ENCODE measurements around the gene METRN. TPM values are rescaled to one million over a fixed set of nuclear protein-coding genes. Genes with fewer than 3 reads are reported as not detected.
"Not testable (repeated sequence)": the region's sequence is repeated elsewhere in the genome, so short reads cannot be mapped to it uniquely, and the experiment has no call there.

The METRN gene
- total RNA-seq, 1 donor from 2014 or later = 58.5 TPM

- no peak for TF ChIP-seq CTCF (IDR thresholded peaks at IDR 0.05)
- Mint-ChIP-seq H3K36me3 (ENCODE audit: low read depth) (peaks cover 11% of the 10 kb centered on the region), H3K4me3 (ENCODE audit: unreplicated experiment) (no peak overlapping the region), H3K4me1 (ENCODE audit: low read depth) (peaks cover 47% of the 10 kb centered on the region), H3K27ac (ENCODE audit: unreplicated experiment) (no peak overlapping the region), H3K27me3 (ENCODE audit: low read depth) (no peaks in the 10 kb centered on the region), H3K9me3 (ENCODE audit: low read depth) (no peaks in the 10 kb centered on the region)
- no peak for DNase-seq (ENCODE audit: low spot score)
These were observed 29.8 kb upstream of the METRN start for GRCh38 chr16:684961-685696.

- DNase-seq (ENCODE audit: low spot score) = no peak
- Mint-ChIP-seq H3K9me3 (ENCODE audit: low read depth) (no peaks in the 10 kb centered on the region), H3K27me3 (ENCODE audit: low read depth) (no peaks in the 10 kb centered on the region), H3K4me3 (ENCODE audit: unreplicated experiment) (peak overlapping the region; percentile 31), H3K4me1 (ENCODE audit: low read depth) (peaks cover 49% of the 10 kb centered on the region), H3K36me3 (ENCODE audit: low read depth) (peaks cover 11% of the 10 kb centered on the region), H3K27ac (ENCODE audit: unreplicated experiment) (no peak overlapping the region)
- peak; percentile 70 for TF ChIP-seq CTCF (IDR thresholded peaks at IDR 0.05)
These were observed 29.0 kb upstream of the METRN start for GRCh38 chr16:685967-686366.

GRCh38 chr16:686459-687260 is 28.3 kb upstream of the METRN start:
- Mint-ChIP-seq H3K27ac (ENCODE audit: unreplicated experiment) (no peak overlapping the region), H3K36me3 (ENCODE audit: low read depth) (peaks cover 8% of the 10 kb centered on the region), H3K9me3 (ENCODE audit: low read depth) (no peaks in the 10 kb centered on the region), H3K4me1 (ENCODE audit: low read depth) (peaks cover 43% of the 10 kb centered on the region), H3K27me3 (ENCODE audit: low read depth) (no peaks in the 10 kb centered on the region), H3K4me3 (ENCODE audit: unreplicated experiment) (no peak overlapping the region)
- DNase-seq (ENCODE audit: low spot score) = no peak
- no peak for TF ChIP-seq CTCF (IDR thresholded peaks at IDR 0.05)

GRCh38 chr16:687499-687898 is 27.4 kb upstream of the METRN start:
- DNase-seq (ENCODE audit: low spot score) = no peak
- TF ChIP-seq CTCF (IDR thresholded peaks at IDR 0.05) = no peak
- H3K27me3 Mint-ChIP-seq (ENCODE audit: low read depth) = peaks cover 5% of the 10 kb centered on the region
- peaks cover 35% of the 10 kb centered on the region for H3K4me1 Mint-ChIP-seq (ENCODE audit: low read depth)
- no peak overlapping the region for H3K27ac Mint-ChIP-seq (ENCODE audit: unreplicated experiment)
- H3K36me3 Mint-ChIP-seq (ENCODE audit: low read depth) = peaks cover 4% of the 10 kb centered on the region
- H3K4me3 Mint-ChIP-seq (ENCODE audit: unreplicated experiment) = no peak overlapping the region
- no peaks in the 10 kb centered on the region for H3K9me3 Mint-ChIP-seq (ENCODE audit: low read depth)

GRCh38 chr16:689175-689897 is 25.6 kb upstream of the METRN start:
- H3K9me3 Mint-ChIP-seq (ENCODE audit: low read depth) = no peaks in the 10 kb centered on the region
- H3K27me3 Mint-ChIP-seq (ENCODE audit: low read depth) = peaks cover 13% of the 10 kb centered on the region
- no peak for TF ChIP-seq CTCF (IDR thresholded peaks at IDR 0.05)
- peak overlapping the region; percentile 78 for H3K27ac Mint-ChIP-seq (ENCODE audit: unreplicated experiment)
- DNase-seq (ENCODE audit: low spot score) = no peak
- H3K4me3 Mint-ChIP-seq (ENCODE audit: unreplicated experiment) = peak overlapping the region; percentile 87
- peaks cover 24% of the 10 kb centered on the region for H3K4me1 Mint-ChIP-seq (ENCODE audit: low read depth)
- H3K36me3 Mint-ChIP-seq (ENCODE audit: low read depth) = peaks cover 4% of the 10 kb centered on the region

- DNase-seq (ENCODE audit: low spot score); H3K27ac Mint-ChIP-seq (ENCODE audit: unreplicated experiment); H3K36me3 Mint-ChIP-seq (ENCODE audit: low read depth); H3K9me3 Mint-ChIP-seq (ENCODE audit: low read depth): not testable (repeated sequence)
- Mint-ChIP-seq H3K4me3 (ENCODE audit: unreplicated experiment) (peak overlapping the region; percentile 87), H3K27me3 (ENCODE audit: low read depth) (peaks cover 20% of the 10 kb centered on the region), H3K4me1 (ENCODE audit: low read depth) (peaks cover 19% of the 10 kb centered on the region)
These were observed 23.7 kb upstream of the METRN start for GRCh38 chr16:691242-691641.
